GM21447 (cell line): Measurements from ENCODE around the gene LRRC10B.

Experiments used
- ATAC-seq: cut with Tn5 transposase; IDR thresholded peaks from one replicate; pipeline ENCODE4 v1.9.1; 2021; ENCODE audit not compliant: unreplicated experiment

The LRRC10B gene

GRCh38 chr11:61507012-61507768 lies 1.4 kb upstream of the LRRC10B start:
- ATAC-seq, result no peak

- ATAC-seq, result peak; percentile 69
These were observed 787 bp downstream of the LRRC10B start for GRCh38 chr11:61509043-61510029.

GRCh38 chr11:61510166-61510919 lies 1.8 kb downstream of the LRRC10B start:
- ATAC-seq, result no peak

- ATAC-seq, result no peak
These were observed 2.4 kb downstream of the LRRC10B start for GRCh38 chr11:61510974-61511373.

GRCh38 chr11:61511383-61511782 lies 2.8 kb downstream of the LRRC10B start:
- ATAC-seq, result no peak

GRCh38 chr11:61512435-61512834 lies 3.9 kb downstream of the LRRC10B start:
- ATAC-seq, result no peak

- no peak for ATAC-seq
These were observed 4.7 kb downstream of the LRRC10B start for GRCh38 chr11:61513143-61513765.

GRCh38 chr11:61514050-61514917 lies 5.7 kb downstream of the LRRC10B start:
- ATAC-seq, result no peak

- no peak for ATAC-seq
These were observed 7.1 kb downstream of the LRRC10B start for GRCh38 chr11:61515686-61516085.

- no peak for ATAC-seq
These were observed 7.6 kb downstream of the LRRC10B start for GRCh38 chr11:61516191-61516590.

- ATAC-seq, result no peak
These were observed 8.4 kb downstream of the LRRC10B start for GRCh38 chr11:61516675-61517572.

GRCh38 chr11:61518032-61518795 lies 9.7 kb downstream of the LRRC10B start:
- ATAC-seq, result no peak

GRCh38 chr11:61522881-61523280 lies 14.3 kb downstream of the LRRC10B start:
- ATAC-seq, result no peak

GRCh38 chr11:61524446-61524845 lies 15.9 kb downstream of the LRRC10B start:
- ATAC-seq, result no peak

GRCh38 chr11:61524963-61525587 lies 16.5 kb downstream of the LRRC10B start:
- ATAC-seq, result no peak

GRCh38 chr11:61526229-61526628 lies 17.7 kb downstream of the LRRC10B start:
- no peak for ATAC-seq

- no peak for ATAC-seq
These were observed 18.6 kb downstream of the LRRC10B start for GRCh38 chr11:61526956-61527731.
